ENCODE results near the gene WDR81.

WDR81 gene

GRCh38 chr17:1779571-1780131 is 55.1 kb downstream of the WDR81 start:
- Histone ChIP-seq H3K9me2 (replicated peaks; ENCODE audit: control insufficient read depth, low read length) (no peaks in the 10 kb centered on the region), H3K27ac (ENCODE audit: low read depth, low read length) (peak overlapping the region; percentile 12; the same call in 1 of the 2 replicates), H3K4me2 (ENCODE audit: low read length) (no peak overlapping the region), H3F3A (ENCODE audit: control insufficient read depth, insufficient read depth) (peaks cover 18% of the 10 kb centered on the region), H3K4me1 (ENCODE audit: control insufficient read depth, low read length) (peaks cover 46% of the 10 kb centered on the region), H4K20me1 (ENCODE audit: control insufficient read depth, insufficient read depth, low read depth, low read length) (no peaks in the 10 kb centered on the region), H3K4me3 (ENCODE audit: low read length) (no peak overlapping the region), H3K79me2 (ENCODE audit: control insufficient read depth, low read length) (no peaks in the 10 kb centered on the region), H3K9me3 (ENCODE audit: control insufficient read depth, insufficient read depth, low read length) (no peaks in the 10 kb centered on the region), H3K27me3 (ENCODE audit: control insufficient read depth, low read length) (no peaks in the 10 kb centered on the region), H3K36me3 (ENCODE audit: control insufficient read depth, low read length) (peaks cover 79% of the 10 kb centered on the region)
- TF ChIP-seq EZH2phosphoT487 (IDR thresholded peaks at IDR 0.05; ENCODE audit: borderline replicate concordance, low read length) (no peak), CTCF (IDR thresholded peaks at IDR 0.05; ENCODE audit: low read depth, low read length, poor library complexity, severe bottlenecking) (no peak)

- H3K9me3 ChIP-seq (ENCODE audit: control insufficient read depth, insufficient read depth, low read length): no peaks in the 10 kb centered on the region
- H3K4me3 ChIP-seq (ENCODE audit: low read length): peak overlapping the region; percentile 43
- H3K27ac ChIP-seq (ENCODE audit: low read depth, low read length): peak overlapping the region; percentile 84
- H3K27me3 ChIP-seq (ENCODE audit: control insufficient read depth, low read length): no peaks in the 10 kb centered on the region
- TF ChIP-seq CTCF (IDR thresholded peaks at IDR 0.05; ENCODE audit: low read depth, low read length, poor library complexity, severe bottlenecking) (no peak), EZH2phosphoT487 (IDR thresholded peaks at IDR 0.05; ENCODE audit: borderline replicate concordance, low read length) (no peak)
- peaks cover 73% of the 10 kb centered on the region for H3K36me3 ChIP-seq (ENCODE audit: control insufficient read depth, low read length)
- no peaks in the 10 kb centered on the region for H3K9me2 ChIP-seq (replicated peaks; ENCODE audit: control insufficient read depth, low read length)
- no peaks in the 10 kb centered on the region for H3K79me2 ChIP-seq (ENCODE audit: control insufficient read depth, low read length)
- H3K4me1 ChIP-seq (ENCODE audit: control insufficient read depth, low read length): peaks cover 46% of the 10 kb centered on the region
- peaks cover 16% of the 10 kb centered on the region for H3F3A ChIP-seq (ENCODE audit: control insufficient read depth, insufficient read depth)
- no peaks in the 10 kb centered on the region for H4K20me1 ChIP-seq (ENCODE audit: control insufficient read depth, insufficient read depth, low read depth, low read length)
- H3K4me2 ChIP-seq (ENCODE audit: low read length): peak overlapping the region; percentile 61
Observed at GRCh38 chr17:1782171-1782567, 57.7 kb downstream of the WDR81 start.

- Histone ChIP-seq H4K20me1 (ENCODE audit: control insufficient read depth, insufficient read depth, low read depth, low read length) (no peaks in the 10 kb centered on the region), H3K36me3 (ENCODE audit: control insufficient read depth, low read length) (peaks cover 72% of the 10 kb centered on the region), H3K79me2 (ENCODE audit: control insufficient read depth, low read length) (peaks cover 4% of the 10 kb centered on the region; the same call in 1 of the 2 replicates), H3K4me2 (ENCODE audit: low read length) (peak overlapping the region; percentile 61), H3K4me3 (ENCODE audit: low read length) (peak overlapping the region; percentile 43), H3K27ac (ENCODE audit: low read depth, low read length) (peak overlapping the region; percentile 84), H3K27me3 (ENCODE audit: control insufficient read depth, low read length) (no peaks in the 10 kb centered on the region), H3K9me2 (replicated peaks; ENCODE audit: control insufficient read depth, low read length) (no peaks in the 10 kb centered on the region), H3K9me3 (ENCODE audit: control insufficient read depth, insufficient read depth, low read length) (no peaks in the 10 kb centered on the region), H3F3A (ENCODE audit: control insufficient read depth, insufficient read depth) (peaks cover 16% of the 10 kb centered on the region), H3K4me1 (ENCODE audit: control insufficient read depth, low read length) (peaks cover 46% of the 10 kb centered on the region)
- TF ChIP-seq EZH2phosphoT487 (IDR thresholded peaks at IDR 0.05; ENCODE audit: borderline replicate concordance, low read length) (no peak), CTCF (IDR thresholded peaks at IDR 0.05; ENCODE audit: low read depth, low read length, poor library complexity, severe bottlenecking) (no peak)
Observed at GRCh38 chr17:1783271-1783670, 58.8 kb downstream of the WDR81 start.

Data from DOHH2 (cell line).